GM12874 (cell line): Measurements from ENCODE around the gene TM7SF3.

ENCODE experiments used
- CTCF ChIP-seq: IDR thresholded peaks from 2 replicates; pipeline ENCODE4 v1.5.1; 2011; ENCODE audit warnings: low read depth, mild to moderate bottlenecking, control low read depth, low read length, moderate library complexity; ENCODE audit not compliant: insufficient read depth

Gene TM7SF3

GRCh38 chr12:27001663-27002062, 12.5 kb downstream of the TM7SF3 start:
- TF ChIP-seq CTCF: no peak

- TF ChIP-seq CTCF: no peak
These were observed 13.2 kb downstream of the TM7SF3 start for GRCh38 chr12:27000961-27001360.

GRCh38 chr12:26997003-26997402, 17.2 kb downstream of the TM7SF3 start:
- no peak for TF ChIP-seq CTCF

GRCh38 chr12:26995706-26996105, 18.5 kb downstream of the TM7SF3 start:
- TF ChIP-seq CTCF: no peak

GRCh38 chr12:26994109-26994508, 20.1 kb downstream of the TM7SF3 start:
- no peak for TF ChIP-seq CTCF

GRCh38 chr12:26991826-26992225, 22.4 kb downstream of the TM7SF3 start:
- TF ChIP-seq CTCF: no peak

- TF ChIP-seq CTCF: no peak
These were observed 24.3 kb downstream of the TM7SF3 start for GRCh38 chr12:26989873-26990272.

- TF ChIP-seq CTCF: no peak
These were observed 25.5 kb downstream of the TM7SF3 start for GRCh38 chr12:26988703-26989102.
